ENCODE data around the gene HPS1.

DNA sequence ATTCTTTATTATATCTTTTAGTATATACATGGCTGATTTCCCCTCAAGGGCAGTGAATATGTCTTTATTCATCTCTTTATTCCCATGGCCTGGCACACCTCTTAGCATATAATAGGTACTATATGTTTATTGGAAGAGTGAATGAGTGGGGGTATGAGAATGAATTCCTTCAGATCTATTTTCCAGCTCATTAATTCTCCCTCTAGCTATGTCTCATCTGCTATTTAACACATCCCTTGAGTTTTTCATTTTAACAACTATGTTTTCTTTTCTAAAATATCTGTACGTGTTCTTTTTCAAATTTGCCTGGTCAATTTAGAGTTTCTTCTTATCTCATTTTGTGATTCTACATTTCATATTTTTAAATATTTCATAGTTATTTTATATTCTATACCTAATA is 14.4 kb downstream of the HPS1 start:
- TF ChIP-seq, protein P1, sequence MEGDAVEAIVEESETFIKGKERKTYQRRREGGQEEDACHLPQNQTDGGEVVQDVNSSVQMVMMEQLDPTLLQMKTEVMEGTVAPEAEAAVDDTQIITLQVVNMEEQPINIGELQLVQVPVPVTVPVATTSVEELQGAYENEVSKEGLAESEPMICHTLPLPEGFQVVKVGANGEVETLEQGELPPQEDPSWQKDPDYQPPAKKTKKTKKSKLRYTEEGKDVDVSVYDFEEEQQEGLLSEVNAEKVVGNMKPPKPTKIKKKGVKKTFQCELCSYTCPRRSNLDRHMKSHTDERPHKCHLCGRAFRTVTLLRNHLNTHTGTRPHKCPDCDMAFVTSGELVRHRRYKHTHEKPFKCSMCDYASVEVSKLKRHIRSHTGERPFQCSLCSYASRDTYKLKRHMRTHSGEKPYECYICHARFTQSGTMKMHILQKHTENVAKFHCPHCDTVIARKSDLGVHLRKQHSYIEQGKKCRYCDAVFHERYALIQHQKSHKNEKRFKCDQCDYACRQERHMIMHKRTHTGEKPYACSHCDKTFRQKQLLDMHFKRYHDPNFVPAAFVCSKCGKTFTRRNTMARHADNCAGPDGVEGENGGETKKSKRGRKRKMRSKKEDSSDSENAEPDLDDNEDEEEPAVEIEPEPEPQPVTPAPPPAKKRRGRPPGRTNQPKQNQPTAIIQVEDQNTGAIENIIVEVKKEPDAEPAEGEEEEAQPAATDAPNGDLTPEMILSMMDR (IDR thresholded peaks at IDR 0.05) = no peak
- no peak for TF ChIP-seq POLR2A (IDR thresholded peaks at IDR 0.05)
